Left cardiac atrium (tissue), 4 donors: Measurements from ENCODE around the gene FARS2. TPM values are rescaled to one million over a fixed set of nuclear protein-coding genes. Genes with fewer than 3 reads are reported as not detected.

Source experiments
- ATAC-seq, 2 donors: fragments of 200-7000 bp; cut with Tn5 transposase; one replicate each; pipeline ENCODE4 v1.9.1; 2020; ENCODE audit warnings: mild to moderate bottlenecking in 2 of 2, moderate library complexity in 2 of 2
- DNase-seq: peaks from one replicate; pipeline ENCODE4 v3.0.0-alpha.2; 2020
- intact Hi-C, 2 donors: fragments of 100-400 bp; cut with DNase I; formaldehyde crosslinking; loops; one replicate each; pipeline versions ENCODE4 v1.14.1 to v1.15.1; 2022 to 2023
- total RNA-seq, 2 donors: library from RNA; stranded (reverse); fragmentation: NEBNext Ultra II Directional; extraction: Animal tissue kit (Norgen Biotek cat#: 25700); gene quantifications; one replicate each; pipeline ENCODE4 v1.2.1, GENCODE V29; 2021
- donor health status: DM: no; HTN: yes; CAD: no.
- donor health status: DM: no; HTN: yes; CAD: no; lungs with severe emphysema.
- donor health status: DM: yes; HTN: yes; CAD: no.
- donor health status: Dilated cardiomyopathy.

The FARS2 gene
- total RNA-seq, 2 donors from 2014 or later = 14.6 to 16.4 TPM

GRCh38 chr6:5471044-5471443 lies 209.7 kb downstream of the FARS2 start:
- peak; percentile 80 to 87 for ATAC-seq
- intact Hi-C loops = loop anchor here in 1 of 2 donors (2.0 to 10.0 kb wide), 2 partner anchors 184 to 296 kb away; no protein-coding TSS in a partner anchor

GRCh38 chr6:5471637-5472398 lies 210.5 kb downstream of the FARS2 start:
- ATAC-seq (no peak), DNase-seq (no peak)
- intact Hi-C loops = loop anchor here in 1 of 2 donors (2.0 to 10.0 kb wide), 2 partner anchors 183 to 295 kb away; no protein-coding TSS in a partner anchor

More at GRCh38 chr6:5471044-5471443, 209.7 kb downstream of the FARS2 start:
- DNase-seq = peak; percentile 68

GRCh38 chr6:5472571-5472970 lies 211.3 kb downstream of the FARS2 start:
- intact Hi-C loops = loop anchor here in 1 of 2 donors (10.0 kb wide), 1 partner anchor 182 kb away; no protein-coding TSS in a partner anchor

DNA sequence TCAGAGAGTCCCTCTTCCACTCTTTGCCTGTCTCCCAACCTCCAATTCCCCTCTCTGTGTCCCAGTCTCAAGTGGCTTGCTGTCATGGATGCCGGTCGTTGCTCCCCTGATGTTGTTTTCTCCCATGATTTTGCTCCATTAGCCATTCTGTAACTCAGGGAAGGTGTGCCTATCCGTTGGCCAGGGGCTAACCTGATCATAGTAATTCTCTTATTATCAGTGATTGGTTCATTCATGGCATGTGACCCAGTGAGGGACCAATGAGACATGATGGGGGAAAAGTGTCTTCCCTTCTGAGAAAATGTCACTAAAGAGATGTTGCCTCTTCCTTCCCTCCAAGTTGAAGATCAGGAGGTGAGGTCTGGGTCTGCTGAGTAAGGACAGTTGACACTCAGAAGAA lies 214.5 kb downstream of the FARS2 start:
- DNase-seq (no peak), ATAC-seq (no peak)
- intact Hi-C loops = loop anchor here in 1 of 2 donors (10.0 kb wide), 1 partner anchor 179 kb away; no protein-coding TSS in a partner anchor

More at GRCh38 chr6:5472571-5472970, 211.3 kb downstream of the FARS2 start:
- ATAC-seq (no peak), DNase-seq (no peak)

GRCh38 chr6:5478380-5478779 lies 217.1 kb downstream of the FARS2 start:
- ATAC-seq (no peak), DNase-seq (no peak)
- intact Hi-C loops = loop anchor here in 1 of 2 donors (10.0 kb wide), 1 partner anchor 176 kb away; no protein-coding TSS in a partner anchor

- peak; percentile 31 for DNase-seq
- peak; percentile 30 to 47 for ATAC-seq
- intact Hi-C loops = no loop called here
Measured at GRCh38 chr6:5481033-5481432, 219.7 kb downstream of the FARS2 start.

DNA sequence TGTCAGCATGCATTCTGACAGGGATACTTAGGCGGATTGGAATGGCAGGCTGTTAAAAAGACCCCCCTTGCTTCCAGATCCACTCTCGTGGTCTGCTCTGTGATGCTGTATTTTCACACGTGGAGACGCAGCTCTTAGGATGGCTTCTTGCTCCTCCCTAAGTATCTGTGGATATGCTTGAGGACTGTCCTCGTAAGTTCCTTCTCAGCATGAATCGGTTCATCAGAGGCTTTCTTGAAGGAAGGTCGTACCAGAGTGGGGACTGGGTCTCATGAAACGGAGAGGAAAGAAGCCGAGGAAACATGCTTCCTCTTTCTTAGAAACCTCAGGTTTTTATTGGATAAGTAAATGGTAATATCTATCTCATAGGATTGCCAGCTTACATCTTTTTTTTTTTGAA lies 220.4 kb downstream of the FARS2 start:
- DNase-seq = no peak
- intact Hi-C loops = no loop called here
- ATAC-seq = no peak

GRCh38 chr6:5482619-5483018 lies 221.3 kb downstream of the FARS2 start:
- no peak for DNase-seq
- no peak for ATAC-seq
- intact Hi-C loops = no loop called here

DNA sequence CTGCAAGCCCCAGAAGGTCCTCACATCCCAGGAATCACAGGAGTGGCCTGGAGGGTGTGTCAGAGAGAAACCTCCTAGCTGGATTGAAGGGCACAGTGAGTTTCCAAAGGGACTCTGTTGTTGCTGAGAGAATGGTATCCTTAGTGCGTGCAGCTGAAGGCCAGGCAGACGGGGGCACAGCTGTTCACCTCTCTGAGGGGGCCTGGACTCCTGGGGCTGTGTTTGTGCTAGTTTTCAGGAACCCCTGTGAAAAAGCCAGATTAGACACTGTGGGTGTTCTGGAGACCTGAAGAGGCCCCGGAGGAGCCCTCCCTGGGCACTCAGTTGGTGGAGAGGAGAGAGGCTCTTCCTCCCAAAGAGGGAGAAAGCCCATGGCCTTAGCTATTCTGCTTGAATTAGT lies 223.4 kb downstream of the FARS2 start:
- no peak for ATAC-seq
- intact Hi-C loops = no loop called here
- DNase-seq = no peak

- ATAC-seq = no peak
- DNase-seq = no peak
- intact Hi-C loops = no loop called here
Measured at GRCh38 chr6:5486214-5486613, 224.9 kb downstream of the FARS2 start.

DNA sequence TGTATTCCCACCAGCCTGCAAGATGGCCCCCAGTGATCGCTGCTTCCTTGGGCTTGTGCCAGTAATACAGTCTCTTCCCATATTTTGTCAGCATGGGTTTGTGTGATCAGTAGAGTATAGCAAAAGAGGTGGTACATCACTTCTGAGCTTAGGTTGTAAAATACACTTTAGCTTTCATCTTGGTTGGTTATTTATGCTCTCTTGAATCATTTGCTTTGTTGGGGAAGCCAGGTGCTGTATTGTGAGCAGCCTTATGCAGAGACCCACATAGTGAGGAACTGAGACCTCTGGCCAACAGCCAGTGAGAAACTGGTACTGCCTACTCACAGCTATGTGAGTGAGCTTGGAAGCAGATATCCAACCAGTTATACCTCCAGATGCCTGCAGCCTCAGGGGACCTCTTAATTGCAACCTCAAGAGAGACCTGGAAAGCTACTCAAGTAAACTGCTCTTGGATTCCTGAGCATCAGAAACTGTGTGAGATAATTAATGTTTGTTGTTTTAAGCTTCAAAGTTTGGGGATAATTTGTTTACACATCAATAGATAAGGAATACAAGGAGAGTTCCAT lies 229.3 kb downstream of the FARS2 start:
- no peak for DNase-seq
- intact Hi-C loops = no loop called here
- no peak for ATAC-seq

DNA sequence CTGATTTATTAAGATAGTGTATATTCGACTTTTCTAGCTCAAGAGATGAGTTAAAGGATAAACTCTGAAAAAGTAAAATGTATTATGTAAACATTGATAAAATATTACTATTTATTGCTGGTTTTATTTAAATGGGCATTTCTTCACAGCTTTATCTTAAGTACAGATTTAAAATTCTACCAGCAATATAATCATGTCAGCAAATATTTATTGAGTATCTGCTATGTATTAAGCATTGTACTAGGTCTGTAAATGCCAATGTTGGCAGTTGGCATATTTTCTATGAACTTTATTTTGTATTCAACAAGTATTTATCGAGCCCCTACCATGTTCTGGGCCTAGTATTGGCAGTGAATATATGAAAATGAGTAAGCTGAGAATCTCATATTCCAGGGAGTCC lies 231.0 kb downstream of the FARS2 start:
- intact Hi-C loops = no loop called here
- no peak for DNase-seq
- no peak for ATAC-seq

DNA sequence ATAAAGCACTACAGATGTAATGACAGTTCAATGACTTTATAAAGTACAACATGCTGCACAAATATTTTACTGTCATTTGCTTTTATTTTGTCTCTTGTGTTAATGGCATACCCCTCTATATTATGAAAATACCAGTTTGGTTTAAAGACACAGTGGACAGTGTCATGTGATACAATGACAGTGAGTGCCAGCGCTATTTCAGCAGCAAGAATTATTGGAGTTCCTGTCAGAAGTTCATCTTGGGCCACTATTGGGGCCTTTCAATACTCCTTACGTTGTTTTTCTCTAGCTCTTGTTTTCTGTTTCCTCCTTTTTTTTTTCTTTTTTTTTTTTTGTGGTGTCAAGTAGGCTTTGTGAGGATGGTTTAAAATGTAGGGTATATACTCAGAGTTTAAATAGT lies 232.5 kb downstream of the FARS2 start:
- intact Hi-C loops = no loop called here
- no peak for DNase-seq
- peak in 1 of 2 donors; percentile 41 for ATAC-seq

GRCh38 chr6:5497896-5498578 lies 236.7 kb downstream of the FARS2 start:
- DNase-seq = no peak
- no peak for ATAC-seq
- intact Hi-C loops = no loop called here

GRCh38 chr6:5498579-5498899 lies 237.2 kb downstream of the FARS2 start:
- no peak for ATAC-seq
- no peak for DNase-seq
- intact Hi-C loops = no loop called here

DNA sequence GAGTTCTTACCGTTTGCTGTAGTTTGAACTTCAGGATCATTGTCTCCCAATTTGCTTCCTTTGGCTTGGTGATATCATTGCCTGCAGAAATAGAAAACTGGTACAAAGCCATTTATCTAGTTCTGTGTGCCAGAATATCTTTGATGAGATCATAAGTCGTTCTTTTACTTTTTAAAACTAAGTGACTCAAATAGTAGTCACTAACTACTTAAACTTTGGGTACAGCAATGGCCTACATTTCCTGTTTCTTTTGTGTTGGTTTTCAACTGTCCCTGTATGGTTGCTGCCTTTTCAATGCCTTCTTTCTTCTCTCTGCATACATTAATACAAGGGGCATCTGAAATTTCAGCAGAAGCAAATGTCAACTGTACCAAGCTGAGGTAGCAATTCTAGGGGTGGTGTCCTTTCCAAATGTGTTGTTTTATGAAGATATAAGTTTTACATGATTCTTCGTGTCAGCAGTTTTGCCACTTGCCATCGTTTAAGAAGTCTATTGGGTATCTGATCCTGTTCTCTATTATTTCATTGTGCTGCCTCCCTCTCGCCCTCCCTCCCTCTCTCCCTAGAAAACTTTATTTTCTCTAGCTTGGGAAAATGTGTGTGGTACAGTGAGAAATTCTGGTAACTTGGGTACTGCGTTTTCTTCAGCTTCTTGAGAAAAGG lies 238.5 kb downstream of the FARS2 start:
- DNase-seq (no peak), ATAC-seq (peak in 1 of 2 donors; percentile 46)
- intact Hi-C loops = no loop called here

GRCh38 chr6:5501837-5502236 lies 240.5 kb downstream of the FARS2 start:
- intact Hi-C loops = no loop called here
- peak; percentile 41 to 59 for ATAC-seq

GRCh38 chr6:5504078-5504477 lies 242.8 kb downstream of the FARS2 start:
- no peak for ATAC-seq
- DNase-seq = no peak
- intact Hi-C loops = no loop called here

More at GRCh38 chr6:5501837-5502236, 240.5 kb downstream of the FARS2 start:
- peak; percentile 29 for DNase-seq

DNA sequence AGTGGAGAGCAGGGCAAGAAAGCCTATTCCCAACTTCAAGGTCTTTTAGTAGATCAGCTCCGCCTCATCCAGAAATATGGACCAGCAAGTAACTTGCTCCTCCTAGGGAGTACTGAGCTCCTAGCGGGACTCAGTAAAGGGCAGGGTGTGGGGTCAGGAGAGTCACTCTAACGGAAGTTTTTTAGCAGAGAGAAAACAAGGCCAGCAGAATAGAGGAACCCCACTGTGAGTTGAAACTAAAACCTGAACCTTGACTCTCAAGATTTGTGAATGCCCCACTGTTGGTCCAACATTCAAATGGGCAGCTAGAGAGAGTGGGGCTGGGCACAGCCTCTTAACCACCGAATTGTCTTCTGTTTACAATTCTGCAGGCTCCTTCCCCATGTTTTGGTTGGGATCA lies 244.8 kb downstream of the FARS2 start:
- ATAC-seq = no peak
- intact Hi-C loops = no loop called here

GRCh38 chr6:5506597-5506996 lies 245.3 kb downstream of the FARS2 start:
- ATAC-seq = no peak
- DNase-seq = no peak
- intact Hi-C loops = no loop called here

More for the DNA sequence above, 244.8 kb downstream of the FARS2 start:
- DNase-seq = no peak
